Measurements from ENCODE around the gene CCDC154.

DNA sequence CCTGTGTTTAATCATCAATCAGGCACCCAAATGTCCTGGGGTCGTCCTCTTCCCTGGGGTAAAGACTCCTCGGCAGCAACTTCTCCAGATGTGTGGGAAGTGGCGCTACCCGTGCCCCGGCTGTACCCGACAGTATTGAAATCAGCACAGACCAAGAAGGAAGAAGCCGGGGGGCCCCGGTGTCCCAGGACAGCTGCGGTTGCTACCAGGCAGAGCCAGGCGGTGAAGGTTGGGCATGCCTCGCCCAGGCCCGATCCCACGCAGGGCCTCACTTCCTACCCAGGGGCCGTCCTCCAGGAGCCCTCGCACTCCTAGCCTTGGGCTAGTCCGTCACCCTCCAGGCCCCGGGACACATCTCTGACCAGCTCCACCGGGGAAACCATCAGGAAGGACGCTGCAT lies 9.0 kb upstream of the CCDC154 start:
- TF ChIP-seq, protein P1, sequence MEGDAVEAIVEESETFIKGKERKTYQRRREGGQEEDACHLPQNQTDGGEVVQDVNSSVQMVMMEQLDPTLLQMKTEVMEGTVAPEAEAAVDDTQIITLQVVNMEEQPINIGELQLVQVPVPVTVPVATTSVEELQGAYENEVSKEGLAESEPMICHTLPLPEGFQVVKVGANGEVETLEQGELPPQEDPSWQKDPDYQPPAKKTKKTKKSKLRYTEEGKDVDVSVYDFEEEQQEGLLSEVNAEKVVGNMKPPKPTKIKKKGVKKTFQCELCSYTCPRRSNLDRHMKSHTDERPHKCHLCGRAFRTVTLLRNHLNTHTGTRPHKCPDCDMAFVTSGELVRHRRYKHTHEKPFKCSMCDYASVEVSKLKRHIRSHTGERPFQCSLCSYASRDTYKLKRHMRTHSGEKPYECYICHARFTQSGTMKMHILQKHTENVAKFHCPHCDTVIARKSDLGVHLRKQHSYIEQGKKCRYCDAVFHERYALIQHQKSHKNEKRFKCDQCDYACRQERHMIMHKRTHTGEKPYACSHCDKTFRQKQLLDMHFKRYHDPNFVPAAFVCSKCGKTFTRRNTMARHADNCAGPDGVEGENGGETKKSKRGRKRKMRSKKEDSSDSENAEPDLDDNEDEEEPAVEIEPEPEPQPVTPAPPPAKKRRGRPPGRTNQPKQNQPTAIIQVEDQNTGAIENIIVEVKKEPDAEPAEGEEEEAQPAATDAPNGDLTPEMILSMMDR (IDR thresholded peaks at IDR 0.05), result no peak
- TF ChIP-seq POLR2A (IDR thresholded peaks at IDR 0.05), result no peak

All from right lobe of liver (tissue), 4 donors.